Progenitor cell of endocrine pancreas (in vitro differentiated cells): ENCODE results near the gene IL1F10. TPM values are rescaled to one million over a fixed set of nuclear protein-coding genes. Genes with fewer than 3 reads are reported as not detected.

Source experiments
- DNase-seq: peaks from one replicate; pipeline ENCODE4 v3.0.0; 2021; ENCODE audit warnings: low spot score; ENCODE audit not compliant: unreplicated experiment
- H3K27ac Mint-ChIP-seq: 2 replicates; pipeline ENCODE4 v1.8.0; 2021; ENCODE audit warnings: mild to moderate bottlenecking, moderate library complexity, mixed read lengths
- H3K27me3 Mint-ChIP-seq: 2 replicates; pipeline ENCODE4 v1.8.0; 2021; ENCODE audit warnings: mixed read lengths
- H3K36me3 Mint-ChIP-seq: 2 replicates; pipeline ENCODE4 v1.8.0; 2022; ENCODE audit warnings: mixed read lengths; ENCODE audit not compliant: insufficient read depth
- H3K4me1 Mint-ChIP-seq: 2 replicates; pipeline ENCODE4 v1.8.0; 2021; ENCODE audit warnings: low read depth, mixed read lengths
- H3K4me3 Mint-ChIP-seq: 2 replicates; pipeline ENCODE4 v1.8.0; 2021; ENCODE audit warnings: low read depth, mild to moderate bottlenecking, moderate library complexity, mixed read lengths
- H3K9me3 Mint-ChIP-seq: 2 replicates; pipeline ENCODE4 v1.8.0; 2021; ENCODE audit warnings: low read depth, mixed read lengths
- CTCF ChIP-seq: fragments of 200-600 bp; sonication (generic); IDR thresholded peaks from one replicate; pipeline ENCODE4 v1.5.0; 2021; ENCODE audit warnings: antibody characterized with exemption, mild to moderate bottlenecking; ENCODE audit not compliant: unreplicated experiment
- total RNA-seq: library from RNA; stranded (reverse); gene quantifications from 2 replicates; pipeline ENCODE4 v1.2.1, GENCODE V29; 2021

The IL1F10 gene
- total RNA-seq, 1 donor from 2014 or later: not detected

- no peaks in the 10 kb centered on the region for H3K4me1 Mint-ChIP-seq
- H3K9me3 Mint-ChIP-seq: no peaks in the 10 kb centered on the region
- H3K27ac Mint-ChIP-seq: no peak overlapping the region
- no peak for TF ChIP-seq CTCF
- no peaks in the 10 kb centered on the region for H3K36me3 Mint-ChIP-seq
- no peak overlapping the region for H3K4me3 Mint-ChIP-seq
- H3K27me3 Mint-ChIP-seq: peaks cover 77% of the 10 kb centered on the region
- no peak for DNase-seq
Measured at GRCh38 chr2:113027691-113028090, 40.1 kb upstream of the IL1F10 start.

DNA sequence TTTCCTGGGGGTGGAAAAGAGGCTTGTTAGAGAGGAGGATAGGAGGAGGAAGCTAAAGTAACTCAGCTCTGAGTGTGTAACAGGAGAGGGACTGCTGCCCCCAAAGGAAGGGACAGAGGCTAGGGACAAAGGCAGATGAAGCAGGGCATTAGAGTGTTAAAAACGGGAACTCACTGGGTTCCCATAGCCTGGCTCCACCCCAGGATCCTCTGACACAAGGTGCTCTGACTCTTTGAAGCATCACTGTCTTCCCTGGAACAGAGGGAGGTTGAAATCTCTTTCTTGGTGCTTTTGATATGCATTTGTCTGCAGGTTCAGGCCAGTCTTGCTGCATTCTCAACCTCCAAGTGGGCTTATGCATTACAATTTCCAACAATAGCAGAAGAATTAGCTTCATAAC is 39.7 kb upstream of the IL1F10 start:
- Mint-ChIP-seq H3K27ac (no peak overlapping the region), H3K4me1 (no peaks in the 10 kb centered on the region), H3K27me3 (peaks cover 73% of the 10 kb centered on the region), H3K9me3 (no peaks in the 10 kb centered on the region), H3K36me3 (no peaks in the 10 kb centered on the region), H3K4me3 (no peak overlapping the region)
- TF ChIP-seq CTCF: no peak
- DNase-seq: no peak

GRCh38 chr2:113032737-113033136 is 35.0 kb upstream of the IL1F10 start:
- Mint-ChIP-seq H3K27ac (no peak overlapping the region), H3K4me3 (no peak overlapping the region), H3K4me1 (no peaks in the 10 kb centered on the region), H3K27me3 (peaks cover 36% of the 10 kb centered on the region), H3K36me3 (no peaks in the 10 kb centered on the region), H3K9me3 (no peaks in the 10 kb centered on the region)
- DNase-seq: no peak
- TF ChIP-seq CTCF: no peak

DNA sequence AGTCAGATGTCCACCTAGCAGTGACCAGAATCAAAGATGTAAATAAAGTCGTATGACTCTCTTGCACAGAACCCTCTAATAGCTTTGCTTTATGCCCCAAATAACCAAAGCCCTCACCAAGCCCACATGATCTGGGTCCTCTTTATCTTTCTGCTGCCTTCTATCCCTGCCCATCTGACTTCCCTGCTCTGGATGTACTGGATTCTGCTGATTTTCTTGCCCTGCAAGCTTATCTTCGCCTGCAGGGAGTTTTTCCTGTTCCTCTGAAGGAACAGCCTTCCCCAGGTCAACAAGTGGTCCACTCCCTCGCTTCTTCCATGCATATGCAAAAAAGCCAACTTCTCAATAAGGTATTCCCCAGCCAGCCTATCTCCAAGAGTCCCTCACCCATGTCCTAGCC is 33.8 kb upstream of the IL1F10 start:
- H3K4me3 Mint-ChIP-seq: no peak overlapping the region
- TF ChIP-seq CTCF: no peak
- H3K4me1 Mint-ChIP-seq: peaks cover 4% of the 10 kb centered on the region
- no peak overlapping the region for H3K27ac Mint-ChIP-seq
- no peak for DNase-seq
- H3K36me3 Mint-ChIP-seq: no peaks in the 10 kb centered on the region
- peaks cover 23% of the 10 kb centered on the region for H3K27me3 Mint-ChIP-seq
- no peaks in the 10 kb centered on the region for H3K9me3 Mint-ChIP-seq

- H3K27me3 Mint-ChIP-seq: peaks cover 6% of the 10 kb centered on the region
- H3K4me1 Mint-ChIP-seq: peaks cover 15% of the 10 kb centered on the region
- H3K4me3 Mint-ChIP-seq: no peak overlapping the region
- no peak for TF ChIP-seq CTCF
- no peaks in the 10 kb centered on the region for H3K36me3 Mint-ChIP-seq
- DNase-seq: no peak
- H3K27ac Mint-ChIP-seq: no peak overlapping the region
- H3K9me3 Mint-ChIP-seq: no peaks in the 10 kb centered on the region
Measured at GRCh38 chr2:113036763-113037162, 31.0 kb upstream of the IL1F10 start.

GRCh38 chr2:113038291-113038690 is 29.5 kb upstream of the IL1F10 start:
- Mint-ChIP-seq H3K4me3 (no peak overlapping the region), H3K27me3 (peaks cover 3% of the 10 kb centered on the region), H3K9me3 (no peaks in the 10 kb centered on the region), H3K27ac (no peak overlapping the region), H3K36me3 (no peaks in the 10 kb centered on the region), H3K4me1 (peaks cover 15% of the 10 kb centered on the region)
- no peak for DNase-seq
- no peak for TF ChIP-seq CTCF
